DMS79 treated with DMSO at 0.1 percent for 48 hours (cell line): Measurements from ENCODE around the gene AGGF1.
"Not testable (repeated sequence)": the region's sequence is repeated elsewhere in the genome, so short reads cannot be mapped to it uniquely, and the experiment has no call there.

Experiments
- DNase-seq: peaks from one replicate; lab custom pipeline; 2025; lab: John Stamatoyannopoulos, UW

Gene AGGF1

DNA sequence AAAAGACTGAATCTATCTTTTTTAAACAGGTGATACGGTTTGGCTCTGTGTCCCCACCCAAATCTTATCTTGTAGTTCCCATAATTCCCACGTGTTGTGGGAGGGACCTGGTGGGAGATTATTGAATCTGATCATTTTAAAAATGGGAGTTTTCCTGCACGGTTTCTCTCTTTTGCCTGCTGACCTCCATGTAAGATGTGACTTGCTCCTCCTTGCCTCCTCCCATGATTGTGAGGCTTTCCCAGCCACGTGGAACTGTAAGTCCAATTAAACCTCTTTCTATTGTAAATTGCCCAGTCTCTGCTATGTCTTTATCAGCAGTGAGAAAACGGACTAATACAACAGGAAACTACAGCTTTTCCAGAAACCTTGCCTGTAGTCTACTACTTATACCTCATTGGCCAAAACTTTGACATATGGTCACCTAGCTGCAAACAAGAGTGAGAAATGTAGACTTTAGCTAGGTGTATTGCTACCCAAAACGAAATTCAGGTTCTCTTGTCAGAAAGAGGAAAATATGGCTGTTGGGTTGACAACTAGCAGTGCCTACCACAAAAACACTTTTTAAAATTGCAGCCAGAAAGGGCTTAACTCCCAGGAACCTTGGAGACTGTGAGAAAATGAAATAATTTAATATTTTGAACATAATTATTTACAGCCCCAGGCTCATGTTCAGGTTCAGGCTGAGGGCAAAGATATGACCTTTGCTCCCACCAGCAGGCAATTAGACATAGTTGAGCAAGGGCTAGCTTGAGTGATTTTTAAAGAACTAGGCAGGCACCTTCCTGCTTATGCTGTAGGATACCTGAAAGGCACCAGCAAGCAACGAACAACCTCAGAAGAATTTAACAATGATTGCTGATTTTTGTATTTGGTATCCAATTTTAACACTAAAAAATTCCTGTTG, 7.4 kb upstream of the AGGF1 start:
- DNase-seq, result no peak

GRCh38 chr5:77024490-77024889, 5.7 kb upstream of the AGGF1 start:
- no peak for DNase-seq

GRCh38 chr5:77028631-77029375, 1.4 kb upstream of the AGGF1 start:
- no peak for DNase-seq

- no peak for DNase-seq
Measured at GRCh38 chr5:77029376-77029885, 773 bp upstream of the AGGF1 start.

- no peak for DNase-seq
Measured at GRCh38 chr5:77031891-77032290, 1.7 kb downstream of the AGGF1 start.

DNA sequence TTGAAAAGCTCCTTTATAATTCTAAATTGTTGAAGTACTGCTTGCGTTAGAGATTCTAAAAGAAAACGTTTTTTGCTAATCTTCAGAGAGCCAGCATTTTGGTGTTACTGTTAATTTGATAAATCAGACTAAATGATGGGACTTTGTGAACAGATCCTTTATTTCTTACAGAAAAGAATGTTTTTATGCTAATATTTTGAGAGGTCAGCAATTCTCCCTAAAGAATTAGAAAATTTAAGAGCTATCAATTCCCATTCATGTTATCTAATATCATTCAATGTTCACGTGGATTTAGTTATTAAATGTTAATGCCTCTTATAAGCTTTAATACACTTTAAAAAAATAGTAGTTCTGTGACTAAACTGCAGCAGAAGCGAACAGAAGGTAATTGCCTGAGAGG, 2.4 kb downstream of the AGGF1 start:
- DNase-seq, result no peak

DNA sequence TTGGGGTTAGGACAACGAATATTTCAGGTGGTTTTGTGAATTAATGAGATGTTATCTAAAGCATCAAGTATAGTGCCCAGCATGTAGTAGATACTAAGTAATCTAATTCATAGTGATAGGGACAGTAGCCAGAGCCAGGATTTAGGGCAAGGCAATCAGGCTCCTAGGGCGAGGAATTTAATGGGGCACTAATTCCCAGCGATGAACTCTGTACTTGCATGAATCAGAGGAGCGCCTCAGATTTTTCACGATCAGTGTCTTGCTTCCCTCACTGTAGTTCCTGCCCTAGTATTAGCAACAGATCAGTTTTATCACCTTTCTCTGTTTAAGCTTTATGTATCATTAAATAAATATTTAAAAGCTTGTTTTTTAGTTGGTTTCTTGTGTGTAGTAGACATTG, 3.1 kb downstream of the AGGF1 start:
- no peak for DNase-seq

DNA sequence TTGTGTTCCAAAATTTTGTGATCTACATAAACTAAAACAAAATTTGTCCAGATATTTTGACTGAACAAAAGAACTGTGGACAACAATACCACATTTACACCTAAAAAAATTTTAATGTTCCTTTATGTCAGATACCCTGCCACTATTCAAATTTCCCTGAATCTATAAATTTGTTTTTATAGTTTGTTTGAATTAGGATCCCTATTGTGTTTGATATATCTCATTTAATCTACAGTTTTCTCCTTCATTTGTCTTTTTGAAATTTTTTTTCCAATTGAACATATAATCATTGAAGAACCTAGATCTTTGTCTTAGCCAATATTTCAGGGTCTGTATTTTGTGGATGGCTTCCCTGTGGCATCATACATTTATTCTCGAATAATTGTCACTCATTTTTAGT, 5.7 kb downstream of the AGGF1 start:
- DNase-seq, result no peak

DNA sequence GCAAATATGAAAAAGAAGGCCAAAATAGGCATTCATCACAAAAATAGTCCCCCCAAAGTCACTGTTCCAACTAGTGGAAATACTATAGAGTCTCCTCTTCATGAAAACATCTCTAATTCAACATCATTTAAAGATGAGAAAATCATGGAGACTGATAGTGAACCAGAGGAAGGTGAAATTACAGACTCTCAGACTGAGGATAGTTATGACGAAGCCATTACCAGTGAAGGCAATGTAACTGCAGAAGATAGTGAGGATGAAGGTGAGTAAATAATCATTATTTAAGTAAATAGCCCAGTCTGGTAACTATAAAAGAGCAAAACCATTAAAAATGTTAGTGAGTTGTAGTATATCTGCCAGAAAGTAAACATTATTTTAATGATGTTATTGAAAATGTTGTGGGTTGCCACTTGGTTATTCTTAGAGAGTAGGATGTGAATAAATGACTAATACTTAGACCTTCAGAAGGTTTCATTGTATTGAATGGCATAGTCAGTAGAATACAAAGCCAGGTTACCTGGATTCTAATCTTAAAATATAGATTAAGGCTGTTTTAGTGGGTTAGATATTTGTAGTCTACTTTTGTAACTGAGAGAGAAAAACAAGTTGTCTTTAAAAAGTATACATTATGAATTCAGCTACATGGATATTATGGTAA, 16.3 kb downstream of the AGGF1 start:
- DNase-seq, result no peak

DNA sequence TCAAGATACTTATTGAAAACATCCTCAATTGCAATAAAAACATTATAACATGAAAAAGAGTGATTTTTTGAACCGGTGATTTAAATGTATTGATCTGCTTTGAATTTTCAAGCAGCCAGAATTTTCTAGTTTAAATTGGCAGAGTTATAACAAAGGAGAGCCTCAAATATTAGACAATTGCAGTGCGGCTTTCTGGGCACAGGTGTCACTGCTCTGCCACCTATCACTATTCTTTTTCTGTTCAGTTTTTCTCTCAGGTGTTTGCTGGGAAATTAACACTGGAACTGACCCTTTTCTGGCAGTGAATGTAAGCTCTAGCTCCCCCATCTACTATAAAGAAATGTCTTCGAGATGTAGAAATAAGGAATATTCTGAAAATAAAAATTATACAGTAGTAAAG, 33.8 kb downstream of the AGGF1 start:
- DNase-seq, result no peak

DNA sequence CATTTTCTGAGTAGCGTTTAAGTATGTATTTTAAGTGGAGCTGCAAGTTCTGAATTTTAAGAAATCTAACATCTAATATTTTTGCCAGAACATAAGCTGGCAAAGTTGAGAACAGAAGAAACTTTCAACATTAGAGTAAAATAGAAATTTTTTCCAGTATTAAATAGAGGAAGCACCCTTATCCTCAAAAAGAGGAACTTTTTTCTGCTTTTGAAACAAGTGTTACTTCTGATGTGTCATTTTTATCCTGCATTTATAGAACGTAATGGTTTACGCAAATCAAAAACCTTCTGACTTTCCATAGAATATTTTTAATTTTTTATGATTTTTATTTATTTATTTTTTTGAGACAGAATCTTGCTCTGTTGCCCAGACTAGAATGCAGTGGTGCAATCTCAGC, 35.1 kb downstream of the AGGF1 start:
- DNase-seq, result no peak

DNA sequence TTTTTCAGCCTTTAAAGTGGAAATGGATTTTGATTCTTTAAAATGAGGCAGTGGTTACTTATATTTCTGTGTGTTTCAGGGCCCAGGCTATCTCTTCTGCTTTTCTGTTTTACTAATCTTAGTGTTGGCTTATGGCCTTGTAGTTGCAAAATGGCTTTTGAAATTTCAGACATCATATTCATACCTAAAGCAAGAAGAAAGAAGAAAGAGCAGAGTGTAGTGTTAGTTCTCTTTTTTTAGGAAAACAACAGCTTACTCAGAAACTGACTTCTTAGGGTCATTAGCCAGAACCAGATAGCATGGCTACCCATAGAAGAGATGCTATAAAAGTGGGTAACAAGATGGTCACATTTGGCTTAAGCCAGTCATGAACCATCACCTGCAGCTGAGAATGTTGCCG, 36.0 kb downstream of the AGGF1 start:
- no peak for DNase-seq

- DNase-seq, result no peak
Measured at GRCh38 chr5:77066823-77067442, 36.7 kb downstream of the AGGF1 start.

GRCh38 chr5:77073667-77074066, 43.5 kb downstream of the AGGF1 start:
- no peak for DNase-seq

DNA sequence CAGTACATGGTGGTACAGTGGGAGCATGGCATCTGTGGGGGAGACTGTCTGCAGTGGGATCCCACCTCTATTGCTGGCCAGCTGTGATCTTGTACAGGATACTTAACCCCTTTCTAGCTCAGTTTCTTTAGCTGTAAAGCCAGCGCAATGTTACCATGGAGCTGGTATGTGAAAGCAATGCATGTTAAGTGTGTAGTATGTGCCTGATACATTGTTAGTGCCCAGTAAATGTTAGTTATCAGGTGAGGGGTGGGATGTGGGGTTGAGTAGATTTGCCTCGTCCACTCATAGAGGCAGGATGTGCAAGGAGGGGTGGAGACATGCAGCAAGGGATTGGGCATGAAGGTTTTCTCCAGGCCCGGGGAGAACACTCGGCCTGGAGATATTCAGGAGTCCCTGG, 44.5 kb downstream of the AGGF1 start:
- no peak for DNase-seq

DNA sequence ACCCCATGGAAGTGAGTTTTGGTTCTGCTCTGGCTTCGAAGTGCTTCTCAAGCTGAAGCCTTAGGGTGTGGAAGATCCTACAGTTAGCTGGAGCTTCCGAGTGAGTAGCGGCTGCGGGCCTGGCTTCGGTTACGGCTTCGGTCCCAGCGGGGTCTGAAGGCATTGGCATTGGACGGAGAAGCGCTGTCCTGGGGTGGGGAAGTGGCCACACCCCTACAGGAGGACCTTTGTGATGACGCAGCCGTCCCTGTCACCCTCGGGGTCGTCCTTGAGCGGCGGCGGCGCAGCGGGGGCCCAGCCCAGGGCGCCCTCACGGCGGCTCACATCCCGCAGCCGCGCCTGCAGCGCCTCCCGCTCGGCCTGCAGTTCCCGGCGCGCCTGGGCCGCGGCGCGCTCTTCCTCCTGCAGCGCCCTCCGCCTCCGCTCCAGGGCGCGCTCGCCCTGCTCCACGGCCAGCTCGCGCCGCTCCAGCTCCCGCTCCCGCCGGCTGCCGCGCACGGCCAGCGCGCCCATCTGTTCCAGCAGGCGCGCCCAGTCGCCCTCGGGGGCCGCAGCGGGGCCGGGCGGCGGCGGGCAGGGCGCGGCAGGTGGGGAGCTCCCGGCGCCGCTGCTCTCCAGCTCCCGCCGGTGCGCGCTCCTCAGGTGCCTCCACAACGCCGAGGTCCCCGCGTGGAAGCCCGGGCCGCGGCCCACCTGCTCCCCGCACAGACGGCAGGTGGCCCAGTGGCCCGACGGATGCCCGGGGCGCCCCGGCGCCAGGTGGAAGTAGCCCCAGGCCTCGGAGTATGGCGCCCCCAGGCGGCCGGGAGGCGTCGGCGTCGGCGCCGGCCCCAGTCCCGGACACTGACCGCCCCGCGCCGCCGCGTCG, 47.0 kb downstream of the AGGF1 start:
- DNase-seq, result no peak

GRCh38 chr5:77077829-77078176, 47.6 kb downstream of the AGGF1 start:
- no peak for DNase-seq

DNA sequence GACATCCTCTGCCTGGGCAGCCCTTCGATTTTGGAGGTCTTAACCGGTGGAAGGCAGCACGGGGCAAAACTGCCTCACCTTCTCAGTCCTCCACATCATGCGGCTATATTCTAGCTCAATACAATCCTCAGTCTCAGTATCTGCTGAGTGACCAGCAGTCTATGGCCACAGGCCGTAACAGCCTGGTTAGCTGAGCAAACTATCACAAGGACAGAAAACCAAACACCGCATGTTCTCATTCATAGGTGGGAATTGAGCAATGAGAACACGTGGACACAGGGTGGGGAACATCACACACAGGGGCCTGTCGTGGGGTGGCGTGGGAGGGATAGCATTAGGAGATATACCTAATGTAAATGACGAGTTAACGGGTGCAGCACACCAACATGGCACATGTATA, 50.3 kb downstream of the AGGF1 start:
- not testable (repeated sequence) for DNase-seq

- DNase-seq, result peak; percentile 83
Measured at GRCh38 chr5:77080905-77081304, 50.7 kb downstream of the AGGF1 start.

DNA sequence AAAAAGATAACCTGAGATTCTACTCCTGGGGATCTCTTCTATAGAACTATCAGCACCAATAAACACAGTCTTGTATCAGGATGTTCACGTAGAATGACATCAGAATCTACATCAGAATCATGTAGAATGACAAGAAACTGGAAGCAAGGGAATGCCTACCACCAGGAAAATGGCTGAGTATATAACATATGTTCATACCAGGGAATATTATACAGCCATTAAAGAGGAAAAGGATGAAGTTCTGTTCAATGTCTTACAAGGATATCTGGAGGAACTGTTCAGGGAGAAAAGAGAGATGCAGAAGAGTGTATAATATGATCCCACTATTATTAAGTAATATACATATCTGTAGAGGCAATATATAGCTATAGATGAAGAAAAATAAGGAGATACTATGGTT, 52.1 kb downstream of the AGGF1 start:
- no peak for DNase-seq

- DNase-seq, result no peak
Measured at GRCh38 chr5:77083088-77083487, 52.9 kb downstream of the AGGF1 start.

DNA sequence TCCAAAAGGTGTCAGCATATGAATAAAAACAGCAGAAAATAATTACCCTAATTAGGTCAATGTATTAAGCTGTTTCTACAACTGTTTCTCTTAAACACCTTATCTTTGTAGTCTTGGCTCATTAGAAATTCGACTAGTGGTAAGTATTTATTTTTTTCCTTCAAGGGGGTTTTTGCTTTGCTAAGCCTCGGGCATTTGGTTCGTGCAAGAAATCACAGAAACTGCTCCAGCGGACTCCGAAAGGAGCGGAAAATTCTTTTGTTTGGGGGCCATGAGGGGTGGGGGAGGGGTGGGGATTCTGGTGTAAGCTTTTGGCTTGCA, 56.1 kb downstream of the AGGF1 start:
- no peak for DNase-seq
